Measurements from ENCODE around the gene RHEB.
"Not testable (repeated sequence)": the region's sequence is repeated elsewhere in the genome, so short reads cannot be mapped to it uniquely, and the experiment has no call there.

Gene RHEB

GRCh38 chr7:151529842-151530241 lies 10.1 kb upstream of the RHEB start:
- no peak for DNase-seq (ENCODE audit: low read depth in 2 of 2)

- no peak for DNase-seq (ENCODE audit: low read depth in 2 of 2)
These were observed 5.2 kb upstream of the RHEB start for GRCh38 chr7:151524845-151525244.

GRCh38 chr7:151524331-151524730 lies 4.6 kb upstream of the RHEB start:
- no peak for DNase-seq (ENCODE audit: low read depth in 2 of 2)

GRCh38 chr7:151520419-151521261 lies 945 bp upstream of the RHEB start:
- DNase-seq (ENCODE audit: low read depth in 2 of 2) = no peak

- not testable (repeated sequence) for DNase-seq (ENCODE audit: low read depth in 2 of 2)
These were observed 539 bp downstream of the RHEB start for GRCh38 chr7:151518947-151519764.

GRCh38 chr7:151518105-151518946 lies 1.4 kb downstream of the RHEB start:
- no peak for DNase-seq (ENCODE audit: low read depth in 2 of 2)

GRCh38 chr7:151517601-151518104 lies 2.0 kb downstream of the RHEB start:
- no peak for DNase-seq (ENCODE audit: low read depth in 2 of 2)

- no peak for DNase-seq (ENCODE audit: low read depth in 2 of 2)
These were observed 4.5 kb downstream of the RHEB start for GRCh38 chr7:151515276-151515565.

GRCh38 chr7:151514461-151515275 lies 5.0 kb downstream of the RHEB start:
- no peak for DNase-seq (ENCODE audit: low read depth in 2 of 2)

- DNase-seq (ENCODE audit: low read depth in 2 of 2) = no peak
These were observed 6.6 kb downstream of the RHEB start for GRCh38 chr7:151513133-151513532.

- DNase-seq (ENCODE audit: low read depth in 2 of 2) = no peak
These were observed 7.3 kb downstream of the RHEB start for GRCh38 chr7:151512353-151512752.

- no peak for DNase-seq (ENCODE audit: low read depth in 2 of 2)
These were observed 7.7 kb downstream of the RHEB start for GRCh38 chr7:151511946-151512345.

GRCh38 chr7:151511270-151511669 lies 8.4 kb downstream of the RHEB start:
- DNase-seq (ENCODE audit: low read depth in 2 of 2) = no peak

- DNase-seq (ENCODE audit: low read depth in 2 of 2) = no peak
These were observed 9.9 kb downstream of the RHEB start for GRCh38 chr7:151509670-151510333.

- no peak for DNase-seq (ENCODE audit: low read depth in 2 of 2)
These were observed 10.7 kb downstream of the RHEB start for GRCh38 chr7:151508991-151509390.

- no peak for DNase-seq (ENCODE audit: low read depth in 2 of 2)
These were observed 11.9 kb downstream of the RHEB start for GRCh38 chr7:151507806-151508205.

GRCh38 chr7:151506901-151507382 lies 12.8 kb downstream of the RHEB start:
- DNase-seq (ENCODE audit: low read depth in 2 of 2) = no peak

GRCh38 chr7:151505836-151506468 lies 13.7 kb downstream of the RHEB start:
- no peak for DNase-seq (ENCODE audit: low read depth in 2 of 2)

- no peak for DNase-seq (ENCODE audit: low read depth in 2 of 2)
These were observed 14.3 kb downstream of the RHEB start for GRCh38 chr7:151505433-151505832.

All from fibroblast of skin of left quadriceps (primary cell).